ENCODE results near the gene PPP1R26.

Gene PPP1R26

GRCh38 chr9:135489188-135489906 lies 9.8 kb downstream of the PPP1R26 start:
- no peak for DNase-seq

DNA sequence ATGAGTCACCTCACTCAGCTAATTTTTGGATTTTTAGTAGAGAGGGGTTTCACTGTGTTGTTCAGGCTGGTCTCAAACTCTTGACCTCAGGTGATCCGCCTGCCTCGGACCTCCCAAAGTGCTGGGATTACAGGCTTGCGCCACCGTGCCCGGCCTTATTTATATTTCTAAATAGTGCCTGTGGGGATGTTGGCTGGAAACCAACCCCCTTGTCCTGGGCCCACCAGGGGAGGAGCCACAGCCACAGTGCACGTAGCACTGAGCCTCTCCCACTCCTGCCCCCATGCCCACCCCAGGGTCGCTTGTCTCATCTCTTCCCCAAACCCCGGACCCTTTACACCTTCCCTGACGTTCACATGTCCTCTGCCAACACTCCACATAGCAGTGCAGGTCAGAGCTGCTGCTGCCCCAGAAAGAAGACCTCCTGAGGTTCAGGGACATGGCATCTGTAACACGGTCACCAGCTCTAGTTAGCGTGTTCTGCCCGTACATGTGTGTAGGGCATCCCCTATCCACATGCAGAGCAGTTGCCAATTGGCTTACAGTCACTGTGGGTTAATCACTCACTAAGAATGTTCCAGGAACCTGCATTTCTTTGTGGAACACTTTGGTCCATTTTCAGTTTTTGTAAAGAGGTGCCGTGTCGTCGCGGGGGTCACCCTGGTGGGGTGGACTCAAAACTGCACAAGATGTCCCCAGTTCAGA lies 10.7 kb downstream of the PPP1R26 start:
- DNase-seq, result no peak

DNA sequence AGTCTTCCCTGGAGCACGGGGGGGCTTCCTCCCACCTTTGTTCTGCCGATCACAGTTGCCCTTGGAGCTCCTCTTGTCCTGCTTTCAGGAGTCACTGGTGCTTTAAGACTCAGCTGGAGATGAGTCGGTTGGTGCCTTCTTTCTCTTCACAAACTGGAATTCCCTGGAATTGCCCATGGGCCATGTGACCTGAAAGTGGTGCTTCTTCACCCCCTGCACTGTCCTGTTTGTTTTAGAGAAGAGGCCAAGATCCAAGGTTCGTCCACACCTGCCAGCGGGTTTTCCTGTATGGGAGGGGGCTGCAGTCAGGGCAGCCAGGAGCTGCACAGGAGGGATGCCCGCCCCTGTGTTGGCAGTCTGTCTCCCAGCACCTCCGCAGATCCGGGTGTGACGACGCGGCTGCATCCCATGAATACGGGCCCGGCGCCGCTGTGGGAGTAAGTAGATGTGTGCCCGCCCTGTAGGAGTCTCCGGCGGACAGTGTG lies 11.4 kb downstream of the PPP1R26 start:
- DNase-seq, result no peak

GRCh38 chr9:135491764-135492163 lies 12.2 kb downstream of the PPP1R26 start:
- no peak for DNase-seq

DNA sequence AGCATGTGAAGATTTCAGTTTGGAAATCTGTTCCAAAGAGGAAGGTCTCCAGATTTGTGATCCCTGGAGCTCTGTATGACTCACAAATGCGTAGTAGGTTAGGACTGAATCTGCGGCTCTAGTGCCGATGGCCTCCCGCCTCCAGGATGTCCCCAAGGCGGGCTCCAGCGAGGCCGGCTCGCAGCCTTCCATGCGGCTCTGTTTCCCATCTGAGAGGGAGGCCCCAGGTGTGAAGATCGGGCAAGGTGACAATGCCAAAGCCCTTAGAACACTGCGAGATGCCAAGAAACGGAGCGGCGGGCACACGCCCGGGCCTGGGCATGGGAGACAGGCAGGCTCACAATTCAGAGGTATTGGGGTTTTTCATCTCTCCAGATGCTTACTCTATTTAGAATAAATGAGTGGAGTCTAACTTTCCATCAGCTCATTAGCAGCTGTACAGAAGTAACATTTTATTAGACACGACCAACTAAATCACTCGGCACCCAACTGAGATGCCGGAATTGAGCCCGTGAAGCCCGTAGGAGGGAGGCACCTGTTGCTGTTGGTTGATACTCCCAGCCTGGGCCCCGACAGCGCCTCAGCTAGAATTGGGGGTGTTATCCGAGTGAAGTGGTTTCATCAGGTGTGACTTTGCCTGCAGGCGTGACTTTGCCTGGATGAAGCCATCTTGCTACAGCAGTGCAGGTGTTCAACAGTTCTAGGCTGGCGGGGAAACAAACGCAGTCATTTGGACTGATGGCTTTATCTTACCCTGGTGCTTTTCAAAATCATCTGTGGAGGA lies 13.5 kb downstream of the PPP1R26 start:
- DNase-seq, result no peak

- no peak for DNase-seq
Measured at GRCh38 chr9:135494791-135495559, 15.4 kb downstream of the PPP1R26 start.

GRCh38 chr9:135498381-135499126 lies 19.0 kb downstream of the PPP1R26 start:
- DNase-seq, result no peak

GRCh38 chr9:135499326-135500070 lies 19.9 kb downstream of the PPP1R26 start:
- DNase-seq, result peak; percentile 91

DNA sequence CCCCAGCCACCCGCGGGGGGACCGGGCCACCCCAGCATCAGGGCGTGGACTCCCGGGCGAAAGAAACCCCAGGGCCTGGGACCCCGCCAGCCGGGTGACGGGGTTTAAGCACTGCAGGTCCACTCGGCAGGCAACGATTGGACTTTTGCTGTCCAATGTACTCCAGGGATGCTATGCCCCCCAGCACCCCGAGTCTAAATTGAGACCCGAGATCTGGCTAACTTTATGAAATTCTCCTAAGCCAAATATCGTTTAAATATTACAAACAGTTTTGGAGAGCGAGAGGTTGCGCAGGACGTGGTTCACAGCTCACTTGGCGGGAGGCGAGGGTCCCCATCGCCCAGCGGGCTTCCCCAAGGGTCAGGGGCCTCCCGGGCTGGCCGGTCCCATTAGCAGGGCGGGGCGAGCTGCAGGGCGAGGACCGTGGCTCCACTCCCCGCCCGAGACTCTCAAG lies 20.5 kb downstream of the PPP1R26 start:
- DNase-seq, result no peak

DNA sequence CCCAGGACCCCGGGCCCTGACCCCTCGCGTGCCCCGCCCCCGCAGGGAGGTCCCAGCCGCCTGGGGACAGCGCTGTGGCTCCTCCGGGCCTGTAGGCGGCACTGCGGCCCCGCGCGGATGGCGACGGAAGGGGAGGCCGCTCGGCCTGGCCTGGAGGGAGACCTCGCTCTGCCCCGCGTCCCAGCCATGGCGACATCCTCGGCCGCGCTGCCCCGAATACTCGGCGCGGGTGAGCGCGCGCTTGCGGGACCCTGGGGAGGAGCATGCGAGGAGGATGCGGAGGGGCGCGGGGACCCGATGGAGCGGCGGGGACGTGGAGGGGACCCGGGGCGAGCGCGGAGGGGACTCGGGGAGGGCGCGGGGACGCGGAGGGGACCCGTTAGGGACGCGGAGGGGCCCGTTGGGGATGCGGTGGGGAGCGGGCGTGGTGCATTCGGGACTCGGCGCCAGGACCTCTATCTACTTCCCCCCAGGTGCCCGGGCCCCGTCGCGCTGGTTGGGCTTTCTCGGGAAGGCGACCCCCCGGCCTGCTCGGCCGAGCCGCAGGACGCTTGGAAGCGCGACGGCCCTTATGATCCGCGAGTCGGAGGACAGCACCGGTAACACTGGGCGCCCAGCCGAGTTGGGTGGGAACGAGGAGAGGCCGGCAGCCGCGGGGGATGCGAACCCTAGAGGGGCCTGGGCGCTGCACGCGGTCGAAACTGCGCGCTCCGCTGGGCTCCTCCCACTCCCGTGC lies 21.1 kb downstream of the PPP1R26 start, which contains the start of gene MRPS2:
Gene MRPS2 (plus strand): TSS at position 158 of the 736 bp plus-strand sequence. CDS start 29 bp downstream, at position 187.
- DNase-seq, result peak; percentile 71 to 72

DNA sequence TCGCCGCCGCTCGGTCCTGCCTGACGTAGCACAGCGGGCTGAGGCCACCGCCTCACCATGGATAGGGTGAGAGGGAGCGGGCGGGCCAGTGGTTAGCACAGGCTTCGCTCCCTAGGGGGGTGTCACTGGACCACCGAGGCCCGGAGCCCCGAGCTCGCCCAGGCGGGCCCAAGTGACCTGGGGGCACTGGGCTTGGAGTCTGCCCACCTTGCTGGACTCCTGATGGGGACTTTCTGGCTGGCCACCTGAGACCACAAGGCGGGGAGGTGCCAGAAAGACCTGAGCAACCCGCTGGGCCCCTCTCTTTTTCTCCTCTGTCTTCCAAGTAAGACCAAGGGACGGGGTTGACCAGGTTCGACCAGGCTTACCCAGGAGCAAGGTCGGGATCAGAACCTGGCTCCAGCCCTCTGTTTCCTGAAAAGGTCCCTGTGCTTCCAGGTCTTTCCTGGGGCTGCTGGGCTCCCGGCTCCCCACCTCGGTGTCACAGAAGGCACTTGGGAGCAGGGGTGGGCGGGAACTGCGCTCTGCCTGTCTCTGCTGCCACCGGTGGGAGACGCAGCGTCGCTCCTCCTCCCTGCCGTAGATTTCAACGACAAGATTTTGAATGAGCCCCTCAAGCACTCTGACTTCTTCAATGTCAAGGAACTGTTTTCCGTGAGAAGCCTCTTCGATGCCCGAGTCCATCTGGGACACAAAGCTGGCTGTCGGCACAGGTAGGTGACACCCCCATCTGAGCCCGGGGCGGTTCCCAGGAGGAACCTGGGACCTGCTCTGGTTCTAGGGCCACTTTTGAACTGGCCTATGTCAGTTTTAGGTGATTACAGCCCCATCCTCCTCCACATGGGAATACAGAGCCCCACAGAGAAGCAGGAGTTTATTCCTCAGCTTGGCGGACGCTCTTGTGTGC lies 21.9 kb downstream of the PPP1R26 start:
- no peak for DNase-seq

DNA sequence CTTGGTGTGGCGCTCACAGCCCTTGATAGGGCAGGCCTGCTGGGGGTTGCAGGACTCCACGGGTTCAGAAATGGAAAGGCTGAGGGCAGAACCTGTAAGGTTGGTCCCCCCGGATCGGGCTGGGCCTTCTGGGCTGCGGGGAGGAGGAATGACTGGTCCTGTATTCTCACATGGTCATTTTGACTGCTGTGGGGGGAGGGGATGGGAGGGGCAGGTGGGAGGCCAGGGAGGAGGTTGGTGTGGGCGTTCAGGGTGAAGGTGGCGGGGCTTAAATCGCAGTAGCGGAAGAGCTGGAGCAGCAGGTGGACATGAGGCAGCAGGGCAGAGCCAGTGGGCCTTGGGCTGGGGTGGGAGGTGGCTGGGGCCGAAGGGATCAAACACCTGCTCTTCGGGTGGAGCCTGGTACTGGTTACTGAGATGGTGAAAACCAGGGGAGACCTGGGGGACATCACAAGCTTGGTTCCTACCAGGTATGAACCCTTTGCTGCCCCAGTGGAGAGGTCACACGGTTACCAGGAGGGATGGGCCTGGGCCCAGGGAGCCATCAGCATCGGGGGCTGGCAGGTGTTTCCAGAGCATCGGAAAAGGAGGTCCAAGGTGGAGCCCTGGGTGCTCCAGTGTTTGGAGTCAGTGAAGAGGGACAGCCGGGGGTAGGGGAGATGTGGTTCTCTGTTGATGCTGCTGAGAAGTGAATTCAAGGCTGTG lies 22.7 kb downstream of the PPP1R26 start:
- no peak for DNase-seq

GRCh38 chr9:135502873-135503321 lies 23.3 kb downstream of the PPP1R26 start:
- DNase-seq, result no peak

DNA sequence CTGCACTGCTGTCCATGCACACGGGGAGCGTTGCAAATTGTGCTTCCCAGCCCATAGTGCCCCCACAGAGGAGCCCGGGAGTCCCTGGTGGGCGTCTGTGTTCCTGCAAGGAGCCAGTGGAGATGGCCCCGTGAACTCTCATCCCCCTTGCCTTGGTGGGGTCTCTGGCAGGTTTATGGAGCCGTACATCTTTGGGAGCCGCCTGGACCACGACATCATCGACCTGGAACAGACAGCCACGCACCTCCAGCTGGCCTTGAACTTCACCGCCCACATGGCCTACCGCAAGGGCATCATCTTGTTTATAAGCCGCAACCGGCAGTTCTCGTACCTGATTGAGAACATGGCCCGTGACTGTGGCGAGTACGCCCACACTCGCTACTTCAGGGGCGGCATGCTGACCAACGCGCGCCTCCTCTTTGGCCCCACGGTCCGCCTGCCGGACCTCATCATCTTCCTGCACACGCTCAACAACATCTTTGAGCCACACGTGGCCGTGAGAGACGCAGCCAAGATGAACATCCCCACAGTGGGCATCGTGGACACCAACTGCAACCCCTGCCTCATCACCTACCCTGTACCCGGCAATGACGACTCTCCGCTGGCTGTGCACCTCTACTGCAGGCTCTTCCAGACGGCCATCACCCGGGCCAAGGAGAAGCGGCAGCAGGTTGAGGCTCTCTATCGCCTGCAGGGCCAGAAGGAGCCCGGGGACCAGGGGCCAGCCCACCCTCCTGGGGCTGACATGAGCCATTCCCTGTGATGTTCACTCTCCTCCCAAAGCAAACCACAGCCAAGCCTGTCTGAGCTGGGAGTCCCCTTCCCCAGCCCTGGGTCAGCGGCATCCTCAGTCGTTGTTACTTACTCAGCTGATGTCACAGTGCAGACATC lies 24.0 kb downstream of the PPP1R26 start:
- DNase-seq, result no peak

DNA sequence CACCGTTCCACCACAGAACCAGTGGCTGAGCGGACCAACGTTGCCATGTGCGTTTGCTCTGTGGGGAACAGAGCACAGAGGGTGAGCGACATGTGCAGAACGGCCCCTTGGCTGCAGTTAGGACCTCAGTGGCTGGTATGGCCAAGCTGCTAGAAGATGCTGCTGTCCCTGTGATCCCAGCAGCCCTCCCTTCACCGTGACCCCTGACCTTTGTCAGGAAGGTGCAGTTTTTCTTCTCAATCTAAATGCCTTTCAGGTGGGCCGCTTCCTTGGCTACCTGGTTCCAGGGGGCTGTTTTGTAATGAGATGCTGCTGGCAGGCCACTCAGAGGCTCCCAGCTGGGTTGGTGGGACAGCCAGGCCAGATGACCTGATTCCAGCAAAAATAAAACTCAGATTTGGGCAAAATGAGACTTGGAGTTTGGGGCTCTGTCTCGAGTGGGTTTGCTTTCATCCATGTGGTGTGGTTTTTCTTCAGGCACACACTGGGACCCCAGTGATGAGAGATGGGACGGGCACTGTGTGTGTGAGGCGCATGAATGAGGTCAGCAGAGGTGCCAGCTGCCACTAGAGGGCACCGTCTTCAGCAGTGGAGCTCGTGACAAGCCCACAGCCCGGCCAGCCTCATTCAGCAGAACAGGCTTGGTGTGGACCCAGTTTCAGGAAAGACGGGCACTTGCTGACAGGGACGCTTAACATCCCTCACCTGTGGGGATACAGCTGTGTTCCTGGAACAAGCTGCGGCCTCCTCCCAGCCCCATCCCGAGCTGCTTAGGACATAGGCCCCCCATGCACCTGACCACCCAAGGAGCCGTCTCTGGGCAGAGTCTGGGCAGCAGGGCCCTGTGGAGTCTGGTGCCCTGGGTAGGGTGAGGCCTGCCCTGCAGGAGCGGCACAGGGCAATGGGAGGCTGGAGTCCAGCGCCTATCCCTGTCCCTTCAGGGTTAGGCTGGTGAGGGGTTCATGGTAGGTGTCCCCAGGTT lies 25.0 kb downstream of the PPP1R26 start:
- DNase-seq, result peak; percentile 50 to 51

Data from activated CD4-positive, alpha-beta T cell treated with anti-CD3 and anti-CD28 coated beads, Interleukin-2, amount 50 U/mL, for 4 hours (primary cell).